ENCODE data around the gene DHRS3. TPM values are rescaled to one million over a fixed set of nuclear protein-coding genes. Genes with fewer than 3 reads are reported as not detected.

DHRS3 gene
- total RNA-seq, 2 donors from 2014 or later: 9.2 to 9.8 TPM

GRCh38 chr1:12537906-12538461 is 80.0 kb downstream of the DHRS3 start:
- Mint-ChIP-seq H3K4me1 (peaks cover 7% of the 10 kb centered on the region), H3K4me3 (no peak overlapping the region), H3K27ac (no peak overlapping the region), H3K9me3 (no peaks in the 10 kb centered on the region), H3K36me3 (ENCODE audit: low read depth) (no peaks in the 10 kb centered on the region), H3K27me3 (ENCODE audit: insufficient read depth) (peaks cover 22% of the 10 kb centered on the region)
- no peak overlapping the region for H3K4me3 ChIP-seq (ENCODE audit: low read length)
- no peaks in the 10 kb centered on the region for H3K9me3 ChIP-seq (ENCODE audit: control insufficient read depth, low read length)
- H3K36me3 ChIP-seq (ENCODE audit: control insufficient read depth, insufficient read depth, low read length): no peaks in the 10 kb centered on the region
- WGBS, 2 experiments (ENCODE audit: insufficient coverage in 1 of 2, insufficient read length in 1 of 2): 84 to 100% methylated on average over 3 of the region's 3 CpGs
- no peak overlapping the region for H3K9ac ChIP-seq (ENCODE audit: extremely low read depth, low read length, poor library complexity, severe bottlenecking)
- H3K27me3 ChIP-seq (ENCODE audit: control insufficient read depth, insufficient read depth, low read length, poor library complexity, severe bottlenecking): no peaks in the 10 kb centered on the region
- no peak overlapping the region for H3K27ac ChIP-seq (ENCODE audit: low read depth, low read length)
- TF ChIP-seq, protein P1, sequence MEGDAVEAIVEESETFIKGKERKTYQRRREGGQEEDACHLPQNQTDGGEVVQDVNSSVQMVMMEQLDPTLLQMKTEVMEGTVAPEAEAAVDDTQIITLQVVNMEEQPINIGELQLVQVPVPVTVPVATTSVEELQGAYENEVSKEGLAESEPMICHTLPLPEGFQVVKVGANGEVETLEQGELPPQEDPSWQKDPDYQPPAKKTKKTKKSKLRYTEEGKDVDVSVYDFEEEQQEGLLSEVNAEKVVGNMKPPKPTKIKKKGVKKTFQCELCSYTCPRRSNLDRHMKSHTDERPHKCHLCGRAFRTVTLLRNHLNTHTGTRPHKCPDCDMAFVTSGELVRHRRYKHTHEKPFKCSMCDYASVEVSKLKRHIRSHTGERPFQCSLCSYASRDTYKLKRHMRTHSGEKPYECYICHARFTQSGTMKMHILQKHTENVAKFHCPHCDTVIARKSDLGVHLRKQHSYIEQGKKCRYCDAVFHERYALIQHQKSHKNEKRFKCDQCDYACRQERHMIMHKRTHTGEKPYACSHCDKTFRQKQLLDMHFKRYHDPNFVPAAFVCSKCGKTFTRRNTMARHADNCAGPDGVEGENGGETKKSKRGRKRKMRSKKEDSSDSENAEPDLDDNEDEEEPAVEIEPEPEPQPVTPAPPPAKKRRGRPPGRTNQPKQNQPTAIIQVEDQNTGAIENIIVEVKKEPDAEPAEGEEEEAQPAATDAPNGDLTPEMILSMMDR (conservative IDR thresholded peaks at IDR 0.05): no peak
- no peak for DNase-seq
- H3K4me1 ChIP-seq (ENCODE audit: control insufficient read depth, insufficient read depth, low read length): no peaks in the 10 kb centered on the region

DNA sequence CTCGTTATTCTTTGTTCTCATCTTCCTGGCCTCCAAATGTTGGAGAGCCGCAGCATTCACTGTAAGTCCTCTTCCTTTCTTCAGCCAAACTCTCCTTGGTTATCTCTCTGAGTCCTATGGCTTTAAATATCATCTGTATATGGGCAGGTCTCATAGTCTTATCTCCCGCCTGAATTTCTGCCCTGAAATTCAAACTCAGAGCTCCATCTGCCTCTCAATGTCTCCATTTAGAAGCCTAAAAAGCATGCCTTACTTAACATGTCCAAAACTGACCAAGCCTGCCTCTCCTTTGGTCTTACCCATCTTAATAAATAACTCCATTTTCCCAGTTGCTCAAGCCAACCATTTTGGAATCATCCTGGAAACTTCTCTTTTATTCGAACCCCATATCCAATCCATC is 80.7 kb downstream of the DHRS3 start:
- no peak overlapping the region for H3K27ac ChIP-seq (ENCODE audit: low read depth, low read length)

GRCh38 chr1:12536023-12536639 is 81.9 kb downstream of the DHRS3 start:
- WGBS, 2 experiments (ENCODE audit: insufficient coverage in 1 of 2, insufficient read length in 1 of 2): 100% methylated on average over 1 of the region's 1 CpG
- H3K4me1 ChIP-seq (ENCODE audit: control insufficient read depth, insufficient read depth, low read length): no peaks in the 10 kb centered on the region
- Mint-ChIP-seq H3K4me1 (peaks cover 12% of the 10 kb centered on the region), H3K4me3 (no peak overlapping the region), H3K27me3 (ENCODE audit: insufficient read depth) (peaks cover 17% of the 10 kb centered on the region), H3K27ac (no peak overlapping the region), H3K36me3 (ENCODE audit: low read depth) (no peaks in the 10 kb centered on the region), H3K9me3 (no peaks in the 10 kb centered on the region)
- H3K36me3 ChIP-seq (ENCODE audit: control insufficient read depth, insufficient read depth, low read length): no peaks in the 10 kb centered on the region
- H3K9me3 ChIP-seq (ENCODE audit: control insufficient read depth, low read length): no peaks in the 10 kb centered on the region
- DNase-seq: no peak
- H3K9ac ChIP-seq (ENCODE audit: extremely low read depth, low read length, poor library complexity, severe bottlenecking): no peak overlapping the region
- H3K4me3 ChIP-seq (ENCODE audit: low read length): no peak overlapping the region
- H3K27me3 ChIP-seq (ENCODE audit: control insufficient read depth, insufficient read depth, low read length, poor library complexity, severe bottlenecking): no peaks in the 10 kb centered on the region
- no peak overlapping the region for H3K27ac ChIP-seq (ENCODE audit: low read depth, low read length)
- TF ChIP-seq, protein P1 (conservative IDR thresholded peaks at IDR 0.05): no peak

More for the DNA sequence above, 80.7 kb downstream of the DHRS3 start:
- DNase-seq: no peak
- H3K9ac ChIP-seq (ENCODE audit: extremely low read depth, low read length, poor library complexity, severe bottlenecking): no peak overlapping the region
- Mint-ChIP-seq H3K36me3 (ENCODE audit: low read depth) (no peaks in the 10 kb centered on the region), H3K27me3 (ENCODE audit: insufficient read depth) (peaks cover 22% of the 10 kb centered on the region), H3K9me3 (no peaks in the 10 kb centered on the region), H3K4me1 (peaks cover 7% of the 10 kb centered on the region), H3K27ac (no peak overlapping the region), H3K4me3 (no peak overlapping the region)
- TF ChIP-seq, protein P1 (conservative IDR thresholded peaks at IDR 0.05): no peak
- H3K27me3 ChIP-seq (ENCODE audit: control insufficient read depth, insufficient read depth, low read length, poor library complexity, severe bottlenecking): no peaks in the 10 kb centered on the region
- H3K9me3 ChIP-seq (ENCODE audit: control insufficient read depth, low read length): no peaks in the 10 kb centered on the region
- WGBS, 2 experiments (ENCODE audit: insufficient coverage in 1 of 2, insufficient read length in 1 of 2): 90 to 100% methylated on average over 2 to 4 of the region's 4 CpGs
- H3K4me3 ChIP-seq (ENCODE audit: low read length): no peak overlapping the region
- no peaks in the 10 kb centered on the region for H3K36me3 ChIP-seq (ENCODE audit: control insufficient read depth, insufficient read depth, low read length)
- no peaks in the 10 kb centered on the region for H3K4me1 ChIP-seq (ENCODE audit: control insufficient read depth, insufficient read depth, low read length)

All from endodermal cell (in vitro differentiated cells).